H1 (cell line): ENCODE data around the gene TAF8. TPM values are rescaled to one million over a fixed set of nuclear protein-coding genes. Genes with fewer than 3 reads are reported as not detected.

ENCODE experiments used
- CTCF ChIA-PET: fragments of 300-600 bp; sonication (Branson Sonifier 250); formaldehyde crosslinking; loops from one replicate; lab custom pipeline; 2021; ENCODE audit not compliant: partially characterized antibody; lab: Charles Lee
- POLR2A ChIA-PET: fragments of 300-600 bp; sonication (Branson Sonifier 250); formaldehyde crosslinking; loops from one replicate; lab custom pipeline; 2021; ENCODE audit warnings: inconsistent platforms; ENCODE audit not compliant: partially characterized antibody; lab: Charles Lee
- DNase-seq, 2 experiments: peaks; one replicate each; pipeline versions ENCODE4 v3.0.0 to v3.0.0-alpha.2; 2010 to 2022; ENCODE audit warnings: low spot score in 2 of 2, low read depth in 1 of 2, mixed read lengths in 1 of 2
- FAIRE-seq: peaks from 2 replicates; lab custom pipeline; 2011; peaks lifted over from hg19 to GRCh38; lab: Jason Lieb, UNC
- H2AFZ ChIP-seq: 2 replicates; pipeline ENCODE4 v1.8.1; 2012; ENCODE audit warnings: low read length, inconsistent platforms
- H2AK5ac ChIP-seq: 2 replicates; pipeline ENCODE4 v1.6.1; 2013; ENCODE audit warnings: low read depth, low read length
- H2BK120ac ChIP-seq: replicated peaks from 2 replicates; pipeline ENCODE3; 2013; ENCODE audit warnings: low read depth, low read length, inconsistent platforms
- H2BK12ac ChIP-seq: 2 replicates; pipeline ENCODE4 v1.6.1; 2013; ENCODE audit warnings: low read depth, low read length
- H2BK15ac ChIP-seq: 2 replicates; pipeline ENCODE4 v1.6.1; 2013; ENCODE audit warnings: low read length
- H2BK20ac ChIP-seq: 2 replicates; pipeline ENCODE4 v1.6.1; 2013; ENCODE audit warnings: low read length
- H2BK5ac ChIP-seq: 2 replicates; pipeline ENCODE4 v1.6.1; 2013; ENCODE audit warnings: low read depth, low read length
- H3K14ac ChIP-seq: 2 replicates; pipeline ENCODE4 v1.6.1; 2013; ENCODE audit warnings: inconsistent platforms; ENCODE audit not compliant: insufficient read length
- H3K18ac ChIP-seq: 2 replicates; pipeline ENCODE4 v1.6.1; 2013; ENCODE audit warnings: low read length; ENCODE audit errors: extremely low read depth
- H3K23ac ChIP-seq: 2 replicates; pipeline ENCODE4 v1.6.1; 2013; ENCODE audit warnings: inconsistent platforms; ENCODE audit not compliant: insufficient read length
- H3K23me2 ChIP-seq: 2 replicates; pipeline ENCODE4 v1.6.1; 2013; ENCODE audit warnings: low read depth, low read length
- H3K27ac ChIP-seq: 2 replicates; pipeline ENCODE4 v1.6.1; 2011; ENCODE audit warnings: low read depth, low read length, inconsistent platforms
- H3K27me3 ChIP-seq, 4 experiments: replicated peaks in 1 of 4; 1 replicate in 1 of 4; 2 replicates in 3 of 4; pipeline versions ENCODE4 v1.6.1 to v1.8.1; 2011 to 2013; ENCODE audit warnings: low read length in 3 of 4, mild to moderate bottlenecking in 3 of 4, inconsistent platforms in 2 of 4, mixed read lengths in 2 of 4, moderate library complexity in 1 of 4; ENCODE audit not compliant: control insufficient read depth in 3 of 4, insufficient read depth in 3 of 4; ENCODE audit errors: extremely low read depth in 1 of 4
- H3K36me3 ChIP-seq, 4 experiments: 2 replicates each; pipeline versions ENCODE4 v1.6.1 to v1.8.1; 2011 to 2013; ENCODE audit warnings: mild to moderate bottlenecking in 4 of 4, low read length in 3 of 4, moderate library complexity in 2 of 4, control low read depth in 1 of 4, inconsistent platforms in 1 of 4; ENCODE audit not compliant: insufficient read depth in 4 of 4, control insufficient read depth in 2 of 4
- H3K4ac ChIP-seq: replicated peaks from 2 replicates; pipeline ENCODE3; 2013; ENCODE audit warnings: low read length, low read depth, mixed read lengths, inconsistent platforms; ENCODE audit not compliant: insufficient read length
- H3K4me1 ChIP-seq, 4 experiments: replicated peaks in 1 of 4; 1 replicate in 1 of 4; 2 replicates in 3 of 4; pipeline versions ENCODE4 v1.6.1 to v1.8.1; 2011 to 2013; ENCODE audit warnings: low read length in 3 of 4, inconsistent platforms in 2 of 4, mixed read lengths in 1 of 4; ENCODE audit not compliant: insufficient read depth in 4 of 4, control insufficient read depth in 3 of 4
- H3K4me2 ChIP-seq, 2 experiments: 2 replicates each; pipeline versions ENCODE4 v1.6.1 to v1.8.1; 2011 to 2013; ENCODE audit warnings: low read depth in 2 of 2, low read length in 2 of 2, control low read depth in 1 of 2, inconsistent platforms in 1 of 2, mild to moderate bottlenecking in 1 of 2; ENCODE audit not compliant: insufficient read depth in 1 of 2
- H3K4me3 ChIP-seq, 4 experiments: fragments of 200-600, 300-600 bp in 1 of 4; sonication (generic), shearing (Covaris generic), sonication (Bioruptor Twin) in 1 of 4; 2 replicates each; pipeline versions ENCODE4 v1.5.1 to v1.8.1; 2011 to 2016; ENCODE audit warnings: low read length in 4 of 4, low read depth in 3 of 4, control low read depth in 2 of 4, inconsistent platforms in 2 of 4, mild to moderate bottlenecking in 2 of 4, mixed read lengths in 1 of 4, moderate library complexity in 1 of 4; ENCODE audit not compliant: insufficient read depth in 2 of 4; ENCODE audit errors: extremely low read depth in 1 of 4
- H3K56ac ChIP-seq: replicated peaks from 2 replicates; pipeline ENCODE3; 2013; ENCODE audit warnings: low read depth, mild to moderate bottlenecking, mixed read lengths, low read length, inconsistent platforms; ENCODE audit not compliant: insufficient read length
- H3K79me1 ChIP-seq: 2 replicates; pipeline ENCODE4 v1.6.1; 2013; ENCODE audit warnings: low read depth, low read length, control low read depth
- H3K79me2 ChIP-seq, 2 experiments: 2 replicates each; pipeline versions ENCODE4 v1.6.1 to v1.8.1; 2012 to 2013; ENCODE audit warnings: low read length in 2 of 2, mild to moderate bottlenecking in 2 of 2, inconsistent platforms in 1 of 2; ENCODE audit not compliant: insufficient read depth in 2 of 2, control insufficient read depth in 1 of 2
- H3K9ac ChIP-seq, 4 experiments: replicated peaks in 1 of 4; 1 replicate in 1 of 4; 2 replicates in 3 of 4; pipeline versions ENCODE4 v1.6.1 to v1.8.1; 2011 to 2013; ENCODE audit warnings: low read depth in 3 of 4, low read length in 3 of 4, control low read depth in 2 of 4, mild to moderate bottlenecking in 2 of 4, moderate library complexity in 2 of 4, inconsistent platforms in 1 of 4; ENCODE audit errors: extremely low read depth in 1 of 4
- H3K9me3 ChIP-seq, 2 experiments: 2 replicates each; pipeline versions ENCODE4 v1.6.1 to v1.8.1; 2012 to 2013; ENCODE audit warnings: mild to moderate bottlenecking in 2 of 2, moderate library complexity in 2 of 2, control low read depth in 1 of 2, inconsistent platforms in 1 of 2, low read depth in 1 of 2, low read length in 1 of 2, mixed read lengths in 1 of 2; ENCODE audit not compliant: insufficient read depth in 2 of 2
- H4K20me1 ChIP-seq, 2 experiments: replicated peaks in 1 of 2; 2 replicates each; pipeline versions ENCODE3 to v1.8.1; 2011 to 2013; ENCODE audit warnings: inconsistent platforms in 2 of 2, low read length in 2 of 2, mild to moderate bottlenecking in 1 of 2; ENCODE audit not compliant: insufficient read depth in 2 of 2, control insufficient read depth in 1 of 2
- H4K5ac ChIP-seq: 2 replicates; pipeline ENCODE4 v1.6.1; 2013; ENCODE audit warnings: low read length, low read depth, mixed read lengths, inconsistent platforms; ENCODE audit not compliant: insufficient read length
- H4K8ac ChIP-seq: 2 replicates; pipeline ENCODE4 v1.8.0; 2013; ENCODE audit warnings: mild to moderate bottlenecking, moderate library complexity, low read length, inconsistent platforms; ENCODE audit not compliant: insufficient read depth; ENCODE audit errors: extremely low read depth
- H4K91ac ChIP-seq: replicated peaks from 2 replicates; pipeline ENCODE3; 2013; ENCODE audit warnings: low read length, mixed read lengths, inconsistent platforms; ENCODE audit not compliant: insufficient read length
- CHD2 ChIP-seq: IDR thresholded peaks from 2 replicates; pipeline ENCODE4 v1.6.1; 2012; ENCODE audit warnings: low read length, improper control_type of control experiment
- MAFK ChIP-seq: IDR thresholded peaks from 2 replicates; pipeline ENCODE4 v1.6.1; 2012; ENCODE audit warnings: low read depth, mild to moderate bottlenecking, improper control_type of control experiment, low read length
- NRF1 ChIP-seq: IDR thresholded peaks from 2 replicates; pipeline ENCODE4 v1.6.1; 2011; ENCODE audit warnings: mild to moderate bottlenecking, low read depth, low read length, improper control_type of control experiment
- POLR2AphosphoS5 ChIP-seq: IDR thresholded peaks from 2 replicates; pipeline ENCODE4 v1.6.1; 2011; ENCODE audit warnings: low read depth, low read length
- SIX5 ChIP-seq: IDR thresholded peaks from 2 replicates; pipeline ENCODE4 v1.6.1; 2011; ENCODE audit warnings: mild to moderate bottlenecking, low read depth, low read length
- WGBS, 2 experiments: shearing (Covaris generic) in 1 of 2; methylation state at CpG; one replicate each; pipeline versions ENCODE4 v1.1.6 to v1.1.7; 2013 to 2015; ENCODE audit warnings: low lambda C conversion rate in 2 of 2, mixed read lengths in 2 of 2, inconsistent platforms in 1 of 2, low coverage in 1 of 2, missing lambda C conversion rate in 1 of 2; ENCODE audit not compliant: insufficient replicate concordance in 2 of 2, insufficient coverage in 1 of 2, insufficient read length in 1 of 2; ENCODE audit errors: extremely low coverage in 1 of 2, missing lambda C conversion rate in 1 of 2; 5-methylcytosine and 5-hydroxymethylcytosine counted together
- polyA plus RNA-seq, 7 experiments: library from polyadenylated mRNA; depleted of rRNA in 3 of 7; stranded (reverse) in 5 of 7; unstranded in 2 of 7; fragments of >200 nt in 5 of 7; fragments of 200-250 nt in 2 of 7; gene quantifications; 1 replicate in 5 of 7; 2 replicates in 1 of 7; 4 replicates in 1 of 7; pipeline versions ENCODE4 v1.2.1 to v1.2.3, GENCODE V29; 2011 to 2013; ENCODE audit warnings: missing spikeins in 2 of 7, mixed read lengths in 2 of 7
- total RNA-seq: library from RNA; stranded (reverse); fragmentation: NEBNext Ultra II Directional; extraction: Animal tissue kit (Norgen Biotek cat#: 25700); gene quantifications from 2 replicates; pipeline ENCODE4 v1.2.1, GENCODE V29; 2021

Gene TAF8
- total and polyA plus RNA-seq, 2 of the 8 experiments (the other 6 are each of a cell fraction or from before 2014, with no cell fraction given): 32.2 to 34.0 TPM

- Histone ChIP-seq H2BK12ac (peak overlapping the region; percentile 84), H3K79me2 (no peaks in the 10 kb centered on the region)
- POLR2A ChIA-PET: interaction anchor here (0.9 to 1.1 kb wide), 3 partner anchors 16 to 62 kb away, joined by 3 read pairs; no protein-coding TSS in a partner anchor
These were observed 21.9 kb upstream of the TAF8 start for GRCh38 chr6:42028234-42029061.

More at GRCh38 chr6:42028234-42029061, 21.9 kb upstream of the TAF8 start:
- Histone ChIP-seq H3K9me3 (no peaks in the 10 kb centered on the region), H2AFZ (no peak overlapping the region), H3K36me3 (no peaks in the 10 kb centered on the region), H2BK120ac (no peak overlapping the region), H3K27me3 (peaks cover 0 to 2% (median 0%) of the 10 kb centered on the region in 4 experiments; a peak in 1 of 7 replicates), H3K4me3 (no peak overlapping the region), H2BK20ac (0 out of 2 replicates have a peak overlapping the region, but pooled peaks have one; percentile 8), H4K91ac (peak overlapping the region; percentile 25), H2BK5ac (peak overlapping the region; percentile 69; the same call in 1 of the 2 replicates), H2AK5ac (peak overlapping the region; percentile 28; the same call in 1 of the 2 replicates), H3K23ac (no peak overlapping the region), H3K4me2 (no peak overlapping the region), H3K4ac (no peak overlapping the region), H3K79me1 (no peaks in the 10 kb centered on the region), H3K18ac (0 out of 2 replicates have a peak overlapping the region, but pooled peaks have one; percentile 4), H3K9ac (no peak overlapping the region), H3K56ac (no peak overlapping the region), H4K5ac (no peak overlapping the region), H2BK15ac (no peak overlapping the region), H3K23me2 (no peaks in the 10 kb centered on the region), H4K20me1 (no peaks in the 10 kb centered on the region), H3K4me1 (peaks cover 4 to 8% (median 7%) of the 10 kb centered on the region in 4 experiments; a peak in 5 of 7 replicates), H3K14ac (no peak overlapping the region), H3K27ac (no peak overlapping the region), H4K8ac (peak overlapping the region; percentile 90)
- WGBS, 2 experiments: 89% methylated on average over 17 of the region's 17 CpGs; no CpG with 5 or more reads in 1 of the 2 experiments
- CTCF ChIA-PET: interaction anchor here (0.5 to 7.6 kb wide), 12 partner anchors 12 to 1074 kb away, joined by 3 to 56 read pairs (median 4); partner anchors contain the start of genes BYSL and MED20
- FAIRE-seq (no peak), DNase-seq (no peak)
- TF ChIP-seq CHD2 (no peak), NRF1 (no peak), POLR2AphosphoS5 (no peak), SIX5 (no peak), MAFK (peak; percentile 71; the same call in 1 of the 2 replicates)
